Fibroblast of skin of abdomen (primary cell): ENCODE measurements around the gene ZNF101.
"Not testable (repeated sequence)": the region's sequence is repeated elsewhere in the genome, so short reads cannot be mapped to it uniquely, and the experiment has no call there.

ENCODE experiments used
- DNase-seq: peaks from one replicate; pipeline ENCODE4 v3.0.0-alpha.2; 2013

ZNF101 gene

GRCh38 chr19:19661675-19662251 lies 6.9 kb upstream of the ZNF101 start:
- no peak for DNase-seq

GRCh38 chr19:19662344-19662743 lies 6.3 kb upstream of the ZNF101 start:
- no peak for DNase-seq

GRCh38 chr19:19662871-19663255 lies 5.8 kb upstream of the ZNF101 start:
- DNase-seq: no peak

GRCh38 chr19:19663256-19664120 lies 5.2 kb upstream of the ZNF101 start, which contains the start of gene ATP13A1:
Gene ATP13A1 (minus strand): TSS chr19:19663676. CDS start chr19:19663666, 10 bp downstream.
- peak; percentile 98 for DNase-seq

- not testable (repeated sequence) for DNase-seq
Measured at GRCh38 chr19:19665420-19665948, 3.2 kb upstream of the ZNF101 start.

- DNase-seq: no peak
Measured at GRCh38 chr19:19670070-19670551, 1.5 kb downstream of the ZNF101 start.

- no peak for DNase-seq
Measured at GRCh38 chr19:19672816-19673215, 4.2 kb downstream of the ZNF101 start.

- no peak for DNase-seq
Measured at GRCh38 chr19:19674315-19674714, 5.7 kb downstream of the ZNF101 start.

- no peak for DNase-seq
Measured at GRCh38 chr19:19677579-19677978, 8.9 kb downstream of the ZNF101 start.

GRCh38 chr19:19679176-19680073 lies 10.8 kb downstream of the ZNF101 start:
- no peak for DNase-seq

GRCh38 chr19:19686119-19686518 lies 17.5 kb downstream of the ZNF101 start:
- DNase-seq: not testable (repeated sequence)

- DNase-seq: no peak
Measured at GRCh38 chr19:19686580-19686979, 17.9 kb downstream of the ZNF101 start.

GRCh38 chr19:19687090-19687489 lies 18.5 kb downstream of the ZNF101 start:
- DNase-seq: no peak

- not testable (repeated sequence) for DNase-seq
Measured at GRCh38 chr19:19689023-19689422, 20.4 kb downstream of the ZNF101 start.

- DNase-seq: no peak
Measured at GRCh38 chr19:19691683-19692082, 23.0 kb downstream of the ZNF101 start.

GRCh38 chr19:19696386-19696785 lies 27.7 kb downstream of the ZNF101 start:
- DNase-seq: no peak

GRCh38 chr19:19697589-19697988 lies 28.9 kb downstream of the ZNF101 start:
- no peak for DNase-seq

- DNase-seq: not testable (repeated sequence)
Measured at GRCh38 chr19:19700493-19700892, 31.9 kb downstream of the ZNF101 start.

- no peak for DNase-seq
Measured at GRCh38 chr19:19704836-19705235, 36.2 kb downstream of the ZNF101 start.

GRCh38 chr19:19710506-19710905 lies 41.9 kb downstream of the ZNF101 start:
- no peak for DNase-seq

- no peak for DNase-seq
Measured at GRCh38 chr19:19711306-19711933, 42.8 kb downstream of the ZNF101 start.
